IMR-90 (cell line): Measurements from ENCODE around the gene SNAPC4.

Experiments used
- MAZ ChIP-seq: IDR thresholded peaks from 2 replicates; pipeline ENCODE4 v1.6.1; 2012; ENCODE audit warnings: low read depth, mild to moderate bottlenecking, low read length, improper control_type of control experiment, moderate library complexity, borderline replicate concordance
- POLR2A ChIP-seq: IDR thresholded peaks from 2 replicates; pipeline ENCODE4 v1.6.1; 2012; ENCODE audit warnings: mild to moderate bottlenecking, low read depth, low read length
- TF ChIP-seq, protein P1 (sequence below): conservative IDR thresholded peaks from 2 replicates; pipeline ENCODE4 v1.5.1; 2012; ENCODE audit warnings: mild to moderate bottlenecking, low read depth, low read length, improper control_type of control experiment
- TF ChIP-seq, protein P2 (sequence below): fragments of 150-350 bp; IDR thresholded peaks from 2 replicates; pipeline ENCODE4 v1.6.1; 2017; ENCODE audit warnings: mild to moderate bottlenecking, antibody characterized with exemption, low read length, low read depth

DNA sequence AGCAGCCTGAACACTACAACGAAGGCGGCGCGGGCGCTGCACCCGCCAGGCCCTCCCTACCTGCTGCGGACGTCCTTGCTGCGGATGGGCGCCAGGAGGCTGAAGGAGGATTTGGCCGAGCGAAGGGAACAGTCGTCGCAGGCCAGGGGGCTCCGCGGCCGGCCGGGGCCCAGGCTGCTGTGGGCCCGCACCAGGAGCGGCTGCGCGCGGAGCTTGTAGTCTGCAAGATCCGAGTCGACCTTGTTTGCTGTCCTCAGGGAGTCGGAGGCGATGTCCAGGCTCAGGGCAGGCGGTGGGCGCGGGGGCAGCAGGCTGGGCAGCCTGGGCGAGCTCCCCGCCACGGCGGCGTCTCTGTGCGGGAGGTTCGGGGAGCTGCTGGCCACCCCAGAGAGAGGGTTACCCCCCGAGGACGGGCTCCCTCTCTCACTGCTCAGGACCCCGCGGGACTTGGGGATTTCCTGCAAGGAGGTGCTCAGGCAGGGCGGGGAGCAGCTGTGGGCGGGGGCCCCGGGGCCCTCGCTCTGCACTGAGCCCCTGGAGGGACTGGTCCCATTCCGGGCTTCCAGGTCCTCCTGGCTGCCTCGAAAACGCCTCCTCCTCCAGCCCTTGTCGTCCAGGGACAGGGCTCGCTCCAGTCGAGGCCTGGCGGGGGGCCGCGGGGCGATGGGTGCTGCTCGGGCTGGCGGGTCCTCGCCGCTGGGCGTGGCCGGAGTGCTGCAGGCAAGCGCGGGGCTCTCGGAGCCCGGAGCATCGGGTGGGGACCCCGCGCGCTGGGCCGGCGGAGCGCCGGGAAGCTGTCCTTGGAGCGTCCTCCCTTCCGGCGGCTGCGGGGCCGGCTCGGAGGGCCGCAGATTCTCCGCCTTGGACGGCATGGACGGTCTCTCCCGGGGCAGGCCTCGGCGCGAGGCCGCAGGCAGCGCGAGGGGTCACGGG is 38.8 kb upstream of the SNAPC4 start:
- TF ChIP-seq MAZ, result 0 out of 2 replicates have a peak, but pooled peaks have one; percentile 2
- TF ChIP-seq, protein P1, sequence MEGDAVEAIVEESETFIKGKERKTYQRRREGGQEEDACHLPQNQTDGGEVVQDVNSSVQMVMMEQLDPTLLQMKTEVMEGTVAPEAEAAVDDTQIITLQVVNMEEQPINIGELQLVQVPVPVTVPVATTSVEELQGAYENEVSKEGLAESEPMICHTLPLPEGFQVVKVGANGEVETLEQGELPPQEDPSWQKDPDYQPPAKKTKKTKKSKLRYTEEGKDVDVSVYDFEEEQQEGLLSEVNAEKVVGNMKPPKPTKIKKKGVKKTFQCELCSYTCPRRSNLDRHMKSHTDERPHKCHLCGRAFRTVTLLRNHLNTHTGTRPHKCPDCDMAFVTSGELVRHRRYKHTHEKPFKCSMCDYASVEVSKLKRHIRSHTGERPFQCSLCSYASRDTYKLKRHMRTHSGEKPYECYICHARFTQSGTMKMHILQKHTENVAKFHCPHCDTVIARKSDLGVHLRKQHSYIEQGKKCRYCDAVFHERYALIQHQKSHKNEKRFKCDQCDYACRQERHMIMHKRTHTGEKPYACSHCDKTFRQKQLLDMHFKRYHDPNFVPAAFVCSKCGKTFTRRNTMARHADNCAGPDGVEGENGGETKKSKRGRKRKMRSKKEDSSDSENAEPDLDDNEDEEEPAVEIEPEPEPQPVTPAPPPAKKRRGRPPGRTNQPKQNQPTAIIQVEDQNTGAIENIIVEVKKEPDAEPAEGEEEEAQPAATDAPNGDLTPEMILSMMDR, result no peak
- TF ChIP-seq POLR2A, result no peak; the same call in 1 of the 2 replicates
- TF ChIP-seq, protein P2, sequence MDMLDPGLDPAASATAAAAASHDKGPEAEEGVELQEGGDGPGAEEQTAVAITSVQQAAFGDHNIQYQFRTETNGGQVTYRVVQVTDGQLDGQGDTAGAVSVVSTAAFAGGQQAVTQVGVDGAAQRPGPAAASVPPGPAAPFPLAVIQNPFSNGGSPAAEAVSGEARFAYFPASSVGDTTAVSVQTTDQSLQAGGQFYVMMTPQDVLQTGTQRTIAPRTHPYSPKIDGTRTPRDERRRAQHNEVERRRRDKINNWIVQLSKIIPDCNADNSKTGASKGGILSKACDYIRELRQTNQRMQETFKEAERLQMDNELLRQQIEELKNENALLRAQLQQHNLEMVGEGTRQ, result no peak
